IMR-90 (cell line): ENCODE data around the gene PREB. TPM values are rescaled to one million over a fixed set of nuclear protein-coding genes. Genes with fewer than 3 reads are reported as not detected.

Experiments
- ATAC-seq: fragments of 200-7000 bp; cut with Tn5 transposase; 2 replicates; pipeline ENCODE4 v1.9.1; 2020; ENCODE audit warnings: low read depth, mild to moderate bottlenecking, moderate library complexity
- BruUV-seq: library from RNA; stranded (reverse); fragments of 400-500 nt; replicated peaks from 2 replicates; lab custom pipeline; 2021; lab: Mats Ljungman, UMichigan
- CTCF ChIA-PET: fragments of 300-600 bp; formaldehyde crosslinking; extraction: SDS; loops from one replicate; lab custom pipeline; 2021; ENCODE audit warnings: antibody characterized with exemption; lab: Yijun Ruan, JAX
- POLR2A ChIA-PET: fragments of 300-600 bp; sonication (Branson Sonifier 250); formaldehyde crosslinking; loops from one replicate; lab custom pipeline; 2022; ENCODE audit warnings: antibody characterized with exemption; ENCODE audit not compliant: unreplicated experiment; lab: Charles Lee
- DNase-seq: peaks from one replicate; pipeline ENCODE4 v3.0.0; 2013
- H2AFZ ChIP-seq: replicated peaks from 2 replicates; pipeline ENCODE3; 2013; ENCODE audit warnings: low read length, mild to moderate bottlenecking; ENCODE audit not compliant: poor library complexity
- H2AK5ac ChIP-seq: 2 replicates; pipeline ENCODE4 v1.6.1; 2013; ENCODE audit warnings: low read depth, low read length, inconsistent platforms
- H2AK9ac ChIP-seq: replicated peaks from 2 replicates; pipeline ENCODE3; 2013; ENCODE audit warnings: mild to moderate bottlenecking, low read depth, low read length, moderate library complexity; ENCODE audit not compliant: poor library complexity
- H2BK120ac ChIP-seq: 2 replicates; pipeline ENCODE4 v1.6.1; 2013; ENCODE audit warnings: low read depth, low read length, inconsistent platforms
- H2BK15ac ChIP-seq: 3 replicates; pipeline ENCODE4 v1.6.1; 2013; ENCODE audit warnings: low read depth, low read length, inconsistent platforms
- H2BK20ac ChIP-seq: 2 replicates; pipeline ENCODE4 v1.6.1; 2013; ENCODE audit warnings: low read depth, mild to moderate bottlenecking, inconsistent platforms, low read length, moderate library complexity
- H2BK5ac ChIP-seq: 2 replicates; pipeline ENCODE4 v1.6.1; 2013; ENCODE audit warnings: mild to moderate bottlenecking, low read depth, low read length, inconsistent platforms; ENCODE audit not compliant: poor library complexity, severe bottlenecking
- H3K14ac ChIP-seq: replicated peaks from 2 replicates; pipeline ENCODE4 v1.6.1; 2013; ENCODE audit warnings: low read depth, low read length, inconsistent platforms
- H3K18ac ChIP-seq: 2 replicates; pipeline ENCODE4 v1.6.1; 2013; ENCODE audit warnings: low read depth, low read length, control low read depth
- H3K23ac ChIP-seq: 2 replicates; pipeline ENCODE4 v1.6.1; 2013; ENCODE audit warnings: low read depth, low read length, inconsistent platforms
- H3K27ac ChIP-seq: 2 replicates; pipeline ENCODE4 v1.5.1; 2013; ENCODE audit warnings: mild to moderate bottlenecking, control low read depth, low read length; ENCODE audit not compliant: insufficient read depth
- H3K27me3 ChIP-seq: 2 replicates; pipeline ENCODE4 v1.6.1; 2013; ENCODE audit warnings: low read length; ENCODE audit not compliant: control insufficient read depth, insufficient read depth
- H3K36me3 ChIP-seq: 2 replicates; pipeline ENCODE4 v1.6.1; 2013; ENCODE audit warnings: low read length, mixed read lengths; ENCODE audit not compliant: control insufficient read depth, insufficient read depth
- H3K4ac ChIP-seq: 2 replicates; pipeline ENCODE4 v1.6.1; 2013; ENCODE audit warnings: low read depth, low read length, inconsistent platforms
- H3K4me1 ChIP-seq: 2 replicates; pipeline ENCODE4 v1.6.1; 2013; ENCODE audit warnings: low read length, mixed read lengths; ENCODE audit not compliant: control insufficient read depth, insufficient read depth
- H3K4me2 ChIP-seq: 2 replicates; pipeline ENCODE4 v1.6.1; 2013; ENCODE audit warnings: low read depth, mild to moderate bottlenecking, control low read depth, low read length, moderate library complexity
- H3K4me3 ChIP-seq: 2 replicates; pipeline ENCODE4 v1.5.1; 2013; ENCODE audit warnings: low read depth, mild to moderate bottlenecking, control low read depth, low read length, moderate library complexity; ENCODE audit not compliant: insufficient read depth
- H3K56ac ChIP-seq: 2 replicates; pipeline ENCODE4 v1.6.1; 2013; ENCODE audit warnings: low read length, inconsistent platforms; ENCODE audit not compliant: insufficient read depth; ENCODE audit errors: extremely low read depth
- H3K79me1 ChIP-seq, 2 experiments: 2 replicates each; pipeline ENCODE4 v1.6.1; 2013; ENCODE audit warnings: low read length in 2 of 2, inconsistent platforms in 1 of 2, low read depth in 1 of 2
- H3K9ac ChIP-seq: 2 replicates; pipeline ENCODE4 v1.6.1; 2013; ENCODE audit warnings: low read depth, low read length, control low read depth
- H3K9me1 ChIP-seq: 2 replicates; pipeline ENCODE4 v1.6.1; 2013; ENCODE audit warnings: low read length, inconsistent platforms; ENCODE audit not compliant: insufficient read depth
- H3K9me3 ChIP-seq: 2 replicates; pipeline ENCODE4 v1.6.1; 2013; ENCODE audit warnings: low read length; ENCODE audit not compliant: control insufficient read depth, insufficient read depth
- H4K20me1 ChIP-seq: 2 replicates; pipeline ENCODE4 v1.6.1; 2013; ENCODE audit warnings: low read length, inconsistent platforms; ENCODE audit not compliant: insufficient read depth
- H4K5ac ChIP-seq: 2 replicates; pipeline ENCODE4 v1.6.1; 2013; ENCODE audit warnings: mild to moderate bottlenecking, low read depth, low read length, control low read depth
- H4K8ac ChIP-seq, 2 experiments: 2 replicates each; pipeline ENCODE4 v1.6.1; 2013; ENCODE audit warnings: low read depth in 2 of 2, low read length in 2 of 2, control low read depth in 1 of 2, inconsistent platforms in 1 of 2
- H4K91ac ChIP-seq: 2 replicates; pipeline ENCODE4 v1.6.1; 2013; ENCODE audit warnings: low read depth, low read length, inconsistent platforms; ENCODE audit not compliant: insufficient read depth
- BHLHE40 ChIP-seq: fragments of 150-350 bp; IDR thresholded peaks from 2 replicates; pipeline ENCODE4 v1.6.1; 2016; ENCODE audit warnings: mild to moderate bottlenecking, low read depth, low read length
- CEBPB ChIP-seq: IDR thresholded peaks from 2 replicates; pipeline ENCODE4 v1.6.1; 2012; ENCODE audit warnings: low read depth, low read length, improper control_type of control experiment
- CHD1 ChIP-seq: IDR thresholded peaks from 2 replicates; pipeline ENCODE4 v1.6.1; 2012; ENCODE audit warnings: low read depth, low read length, improper control_type of control experiment
- MAFK ChIP-seq: IDR thresholded peaks from 2 replicates; pipeline ENCODE4 v1.6.1; 2012; ENCODE audit warnings: low read depth, low read length, improper control_type of control experiment
- MXI1 ChIP-seq: IDR thresholded peaks from 2 replicates; pipeline ENCODE4 v1.6.1; 2012; ENCODE audit warnings: low read depth, mild to moderate bottlenecking, low read length, moderate library complexity, borderline replicate concordance
- SMC3 ChIP-seq: fragments of 150-350 bp; IDR thresholded peaks from 2 replicates; pipeline ENCODE4 v1.6.1; 2016; ENCODE audit warnings: low read depth, mild to moderate bottlenecking, antibody characterized with exemption, low read length, moderate library complexity
- USF2 ChIP-seq: fragments of 150-350 bp; IDR thresholded peaks from 2 replicates; pipeline ENCODE4 v1.6.1; 2017; ENCODE audit warnings: mild to moderate bottlenecking, antibody characterized with exemption, low read length, low read depth
- WGBS, 2 experiments: methylation state at CpG; one replicate each; pipeline versions ENCODE4 v1.1.5 to v1.1.7; 2013; ENCODE audit warnings: missing lambda C conversion rate in 2 of 2; ENCODE audit not compliant: insufficient read length in 1 of 2; ENCODE audit errors: extremely low coverage in 2 of 2; 5-methylcytosine and 5-hydroxymethylcytosine counted together
- dilution Hi-C: fragments of 300-500 bp; cut with HindIII; formaldehyde crosslinking; loops from one replicate; pipeline ENCODE4 v1.14.3; 2018; ENCODE audit warnings: low sequenced_read_pairs; ENCODE audit not compliant: unreplicated experiment
- in situ Hi-C: fragments of 300-500 bp; cut with MboI; formaldehyde crosslinking; loops from 3 replicates; pipeline ENCODE4 v1.14.3; 2019; ENCODE audit warnings: low sequenced_read_pairs, inconsistent platforms, mixed read lengths
- intact Hi-C: fragments of 100-400 bp; cut with micrococcal nuclease; formaldehyde crosslinking; loops from 2 replicates; pipeline ENCODE4 v1.10.0; 2022
- polyA plus RNA-seq, 3 experiments: library from polyadenylated mRNA; depleted of rRNA; stranded (reverse); fragments of >200 nt; gene quantifications; 2 replicates each; pipeline ENCODE4 v1.2.3, GENCODE V29; 2012; ENCODE audit warnings: low replicate concordance in 1 of 3
- total RNA-seq: library from RNA; depleted of rRNA; stranded (reverse); fragments of >200 nt; gene quantifications from 2 replicates; pipeline ENCODE4 v1.2.3, GENCODE V29; 2012

The PREB gene
- total and polyA plus RNA-seq, 2 of the 4 experiments (the other 2 are of a cell fraction): 38.9 to 52.2 TPM

DNA sequence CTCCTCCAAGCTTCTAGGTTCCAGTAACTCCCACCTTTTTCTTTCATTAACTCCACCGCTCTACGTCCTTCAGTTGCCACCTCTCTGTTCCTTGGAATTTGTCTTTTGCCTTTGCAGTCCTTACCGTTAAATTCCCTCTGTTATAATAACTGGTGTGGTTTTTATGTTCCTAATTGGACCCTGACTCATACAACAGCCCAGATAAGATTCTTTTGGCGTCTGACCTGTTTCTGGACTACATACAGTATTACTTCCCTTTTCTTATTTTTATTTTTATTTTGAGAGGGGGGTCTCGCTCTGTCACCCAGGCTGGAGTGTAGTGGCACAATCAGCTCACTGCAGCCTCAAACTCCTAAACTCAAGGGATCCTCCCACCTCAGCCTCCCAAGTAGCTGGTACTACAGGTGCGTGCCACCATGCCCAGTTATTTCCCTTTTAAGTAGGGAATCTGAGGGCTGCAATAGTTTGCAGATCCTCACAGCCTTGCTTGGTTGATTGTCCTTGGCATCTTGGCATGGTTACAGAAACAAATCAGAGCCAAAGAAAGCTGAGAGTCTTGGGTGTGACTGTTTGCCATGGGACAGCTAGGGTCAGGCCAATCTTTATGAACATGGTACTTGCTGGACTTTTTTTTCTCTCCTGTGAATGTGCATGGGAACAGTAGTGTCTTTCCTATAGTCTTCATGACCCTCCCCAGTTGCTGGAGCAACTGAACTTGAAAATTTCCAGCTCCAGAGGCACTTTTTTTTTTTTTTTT is 36.3 kb upstream of the PREB start (continued):
- no peak for TF ChIP-seq CEBPB

DNA sequence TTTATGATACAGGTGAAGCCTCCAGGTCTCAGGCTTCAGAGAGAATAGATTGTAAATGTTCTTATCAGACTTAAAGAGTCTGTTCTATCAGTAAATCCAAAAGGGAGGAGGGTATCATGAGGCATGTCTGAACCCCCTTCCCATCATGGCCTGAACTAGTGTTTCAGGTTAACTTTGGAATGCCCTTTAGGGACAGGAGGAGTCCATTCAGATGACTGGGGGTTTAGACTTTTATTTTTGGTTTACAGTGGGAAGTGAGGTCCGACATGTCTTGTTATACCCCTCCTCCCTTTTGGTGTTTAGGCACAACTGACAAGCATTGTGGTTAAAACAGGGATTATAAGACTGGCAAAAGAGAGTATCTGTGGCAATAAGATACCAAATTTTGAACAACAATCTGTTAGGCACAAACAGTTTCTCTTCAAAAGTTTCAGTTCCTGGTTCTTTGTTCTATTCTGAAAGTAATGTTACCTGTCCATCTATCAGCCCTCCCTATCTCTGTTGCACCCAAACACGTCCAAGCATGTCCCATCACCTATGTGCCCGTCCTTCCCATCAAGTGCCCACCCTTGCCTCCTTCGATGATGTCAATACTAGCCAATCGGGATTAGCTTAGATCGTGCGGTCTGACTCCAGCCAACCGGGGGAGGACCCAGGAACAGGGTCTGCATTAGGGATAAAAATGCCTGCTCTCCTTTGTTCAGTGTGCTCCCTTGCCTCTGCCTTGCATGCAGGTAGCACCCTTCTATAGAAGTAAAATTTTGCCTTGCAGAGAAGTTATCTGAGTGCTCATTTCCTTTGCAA is 30.7 kb upstream of the PREB start:
- H2AK5ac ChIP-seq: no peak overlapping the region
- H3K23ac ChIP-seq: no peak overlapping the region
- DNase-seq (no peak), ATAC-seq (no peak)
- intact Hi-C loops: no loop called here
- no peak overlapping the region for H3K4me2 ChIP-seq
- H3K4ac ChIP-seq: no peak overlapping the region
- H3K4me3 ChIP-seq: no peak overlapping the region
- no peak overlapping the region for H3K9ac ChIP-seq
- CTCF ChIA-PET: no interaction called here
- H2AK9ac ChIP-seq: no peak overlapping the region
- H3K9me3 ChIP-seq: no peaks in the 10 kb centered on the region
- no peak for TF ChIP-seq BHLHE40
- TF ChIP-seq SMC3: no peak
- TF ChIP-seq MXI1: no peak
- no peak for TF ChIP-seq CHD1
- no peak for TF ChIP-seq MAFK
- no peak for TF ChIP-seq USF2
- no peak overlapping the region for H2BK15ac ChIP-seq
- H3K14ac ChIP-seq: no peak overlapping the region
- H4K91ac ChIP-seq: no peak overlapping the region
- no peak overlapping the region for H3K56ac ChIP-seq
- no peak overlapping the region for H4K5ac ChIP-seq
- no peak overlapping the region for H2BK5ac ChIP-seq
- H3K27me3 ChIP-seq: peaks cover 28% of the 10 kb centered on the region
- H3K4me1 ChIP-seq: no peaks in the 10 kb centered on the region
- dilution Hi-C loops: no loop called here
- no peak overlapping the region for H3K27ac ChIP-seq
- no peak overlapping the region for H2BK20ac ChIP-seq
- POLR2A ChIA-PET: no interaction called here
- no peak overlapping the region for H2AFZ ChIP-seq
- no peak overlapping the region for H3K18ac ChIP-seq
- WGBS, 2 experiments: 33% methylated on average over 1 of the region's 8 CpGs; no CpG with 5 or more reads in 1 of the 2 experiments
- no peak overlapping the region for H2BK120ac ChIP-seq
- H3K36me3 ChIP-seq: no peaks in the 10 kb centered on the region
- no peaks in the 10 kb centered on the region for H4K20me1 ChIP-seq
- no peak overlapping the region for H4K8ac ChIP-seq
- H3K9me1 ChIP-seq: no peaks in the 10 kb centered on the region
- no peaks in the 10 kb centered on the region for H3K79me1 ChIP-seq
- in situ Hi-C loops: no loop called here
- BruUV-seq: no TSS peak
